DOHH2 (cell line): ENCODE measurements around the gene CACNA1I.

Experiments used
- EZH2phosphoT487 ChIP-seq: fragments of 200-600 bp; sonication (generic); IDR thresholded peaks from 2 replicates; pipeline ENCODE4 v1.6.1; 2017; ENCODE audit warnings: borderline replicate concordance, mild to moderate bottlenecking, antibody characterized with exemption, low read length, moderate library complexity, mixed read lengths
- TF ChIP-seq, protein P1 (sequence below): fragments of 200-600 bp; sonication (generic); IDR thresholded peaks from one replicate; pipeline ENCODE4 v1.5.1; 2014; ENCODE audit warnings: antibody characterized with exemption, mild to moderate bottlenecking, low read depth, low read length; ENCODE audit not compliant: poor library complexity, severe bottlenecking

DNA sequence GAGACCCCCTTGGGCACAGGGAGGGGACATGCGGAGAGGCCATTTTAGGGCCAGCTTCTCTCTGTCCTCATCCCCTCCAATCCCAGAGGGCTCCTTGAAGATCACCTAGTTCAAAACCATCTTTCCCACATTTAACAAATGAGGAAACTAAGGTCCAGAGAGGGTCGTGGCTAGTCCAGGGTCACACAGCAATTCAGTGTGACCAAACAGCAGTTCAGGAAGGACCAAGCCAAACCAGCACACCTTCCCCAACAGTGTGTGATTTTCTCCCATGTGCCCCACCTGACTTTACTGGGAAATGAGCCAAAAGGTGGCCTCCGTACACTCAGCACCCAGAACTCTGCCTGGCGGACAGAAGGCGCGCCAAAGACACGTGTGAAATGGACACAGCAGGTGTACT, 51.3 kb downstream of the CACNA1I start:
- TF ChIP-seq, protein P1, sequence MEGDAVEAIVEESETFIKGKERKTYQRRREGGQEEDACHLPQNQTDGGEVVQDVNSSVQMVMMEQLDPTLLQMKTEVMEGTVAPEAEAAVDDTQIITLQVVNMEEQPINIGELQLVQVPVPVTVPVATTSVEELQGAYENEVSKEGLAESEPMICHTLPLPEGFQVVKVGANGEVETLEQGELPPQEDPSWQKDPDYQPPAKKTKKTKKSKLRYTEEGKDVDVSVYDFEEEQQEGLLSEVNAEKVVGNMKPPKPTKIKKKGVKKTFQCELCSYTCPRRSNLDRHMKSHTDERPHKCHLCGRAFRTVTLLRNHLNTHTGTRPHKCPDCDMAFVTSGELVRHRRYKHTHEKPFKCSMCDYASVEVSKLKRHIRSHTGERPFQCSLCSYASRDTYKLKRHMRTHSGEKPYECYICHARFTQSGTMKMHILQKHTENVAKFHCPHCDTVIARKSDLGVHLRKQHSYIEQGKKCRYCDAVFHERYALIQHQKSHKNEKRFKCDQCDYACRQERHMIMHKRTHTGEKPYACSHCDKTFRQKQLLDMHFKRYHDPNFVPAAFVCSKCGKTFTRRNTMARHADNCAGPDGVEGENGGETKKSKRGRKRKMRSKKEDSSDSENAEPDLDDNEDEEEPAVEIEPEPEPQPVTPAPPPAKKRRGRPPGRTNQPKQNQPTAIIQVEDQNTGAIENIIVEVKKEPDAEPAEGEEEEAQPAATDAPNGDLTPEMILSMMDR, result no peak
- TF ChIP-seq EZH2phosphoT487, result no peak
